ENCODE measurements around the gene CCHCR1.

The CCHCR1 gene

DNA sequence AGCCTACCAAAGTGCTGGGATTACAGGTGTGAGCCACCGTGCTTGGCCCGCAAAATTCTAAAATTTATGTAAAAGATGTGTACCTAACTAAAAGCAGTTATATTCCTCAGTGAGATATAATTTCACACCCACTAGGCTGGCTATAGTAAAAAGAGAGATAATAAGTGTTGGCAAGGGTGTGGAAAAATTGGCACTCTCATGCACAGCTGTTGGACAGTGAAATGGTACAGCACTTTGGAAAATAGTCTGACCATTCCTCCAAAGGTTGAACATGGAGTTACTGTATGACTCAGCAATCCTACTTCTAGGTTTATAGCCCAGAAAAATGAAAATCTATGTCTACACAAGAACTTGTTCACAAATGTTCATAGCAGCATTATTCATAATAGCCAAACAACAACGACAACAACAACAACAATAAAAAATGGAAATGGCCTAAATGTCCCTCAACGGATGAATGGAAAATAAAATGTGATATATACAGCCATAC is 59.1 kb downstream of the CCHCR1 start:
- Mint-ChIP-seq H3K27ac (no peak overlapping the region), H3K36me3 (ENCODE audit: low read depth) (no peaks in the 10 kb centered on the region), H3K27me3 (ENCODE audit: low read depth) (peaks cover 11% of the 10 kb centered on the region), H3K9me3 (no peaks in the 10 kb centered on the region), H3K4me1 (ENCODE audit: low read depth) (peaks cover 15% of the 10 kb centered on the region), H3K4me3 (no peak overlapping the region)
- DNase-seq (ENCODE audit: low spot score), result no peak

DNA sequence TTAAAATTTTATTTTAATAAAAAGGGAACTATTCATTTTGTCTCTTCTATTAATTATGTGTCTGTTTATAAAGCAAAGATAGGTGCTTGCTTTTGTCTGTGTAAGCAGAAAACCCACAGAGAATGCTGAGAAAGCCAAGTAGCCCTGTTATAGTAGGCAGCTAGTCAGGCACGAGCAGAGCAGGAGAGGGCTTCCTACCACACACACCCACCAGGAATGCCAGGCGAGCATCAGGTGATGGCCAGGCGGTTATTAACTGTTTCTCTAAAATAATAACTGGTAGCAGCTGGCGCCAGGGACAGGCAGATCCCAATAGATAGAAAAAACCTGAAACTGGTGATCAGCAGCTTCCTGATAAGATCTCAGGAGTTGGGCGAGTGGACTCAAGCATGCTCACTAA is 60.9 kb downstream of the CCHCR1 start:
- Mint-ChIP-seq H3K36me3 (ENCODE audit: low read depth) (no peaks in the 10 kb centered on the region), H3K27me3 (ENCODE audit: low read depth) (peaks cover 11% of the 10 kb centered on the region), H3K27ac (no peak overlapping the region), H3K9me3 (no peaks in the 10 kb centered on the region), H3K4me1 (ENCODE audit: low read depth) (peaks cover 15% of the 10 kb centered on the region), H3K4me3 (no peak overlapping the region)
- no peak for DNase-seq (ENCODE audit: low spot score)

DNA sequence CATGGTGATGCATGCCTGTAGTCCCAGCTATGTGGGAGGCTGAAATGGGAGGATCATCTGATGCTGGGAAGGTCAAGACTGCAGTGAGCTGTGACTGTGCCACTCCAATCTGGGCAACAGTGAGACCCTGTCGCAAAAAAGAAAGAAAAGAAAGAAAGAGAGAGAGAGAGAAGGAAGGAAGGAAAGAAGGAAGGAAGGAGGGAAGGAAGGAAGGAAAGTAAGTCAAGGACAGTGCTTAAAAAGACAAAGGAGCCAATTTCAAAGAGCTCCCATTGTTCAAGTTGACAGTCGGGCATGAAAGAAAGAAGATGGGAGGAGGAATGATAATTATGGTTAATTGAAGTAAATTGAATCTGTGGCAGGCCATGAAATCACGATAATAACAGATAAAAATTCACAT is 61.4 kb downstream of the CCHCR1 start:
- Mint-ChIP-seq H3K27ac (no peak overlapping the region), H3K4me3 (no peak overlapping the region), H3K4me1 (ENCODE audit: low read depth) (peaks cover 15% of the 10 kb centered on the region)

GRCh38 chr6:31094389-31094881 is 63.2 kb downstream of the CCHCR1 start:
- H3K36me3 Mint-ChIP-seq (ENCODE audit: low read depth), result no peaks in the 10 kb centered on the region
- H3K27me3 Mint-ChIP-seq (ENCODE audit: low read depth), result peaks cover 9% of the 10 kb centered on the region
- peak overlapping the region; percentile 52 for H3K27ac Mint-ChIP-seq
- no peak overlapping the region for H3K4me3 Mint-ChIP-seq
- H3K9me3 Mint-ChIP-seq, result no peaks in the 10 kb centered on the region
- peaks cover 15% of the 10 kb centered on the region for H3K4me1 Mint-ChIP-seq (ENCODE audit: low read depth)
- DNase-seq (ENCODE audit: low spot score), result no peak

More for the DNA sequence above, 61.4 kb downstream of the CCHCR1 start:
- H3K27me3 Mint-ChIP-seq (ENCODE audit: low read depth), result peaks cover 11% of the 10 kb centered on the region
- H3K36me3 Mint-ChIP-seq (ENCODE audit: low read depth), result no peaks in the 10 kb centered on the region
- no peak for DNase-seq (ENCODE audit: low spot score)
- H3K9me3 Mint-ChIP-seq, result no peaks in the 10 kb centered on the region

GRCh38 chr6:31092769-31093505 is 64.7 kb downstream of the CCHCR1 start:
- Mint-ChIP-seq H3K36me3 (ENCODE audit: low read depth) (no peaks in the 10 kb centered on the region), H3K4me1 (ENCODE audit: low read depth) (peaks cover 15% of the 10 kb centered on the region), H3K4me3 (no peak overlapping the region), H3K9me3 (no peaks in the 10 kb centered on the region), H3K27me3 (ENCODE audit: low read depth) (peaks cover 3% of the 10 kb centered on the region), H3K27ac (no peak overlapping the region)
- DNase-seq (ENCODE audit: low spot score), result no peak
